ENCODE data around the gene GHRL.

GHRL gene

GRCh38 chr3:10328460-10329071, 35.8 kb upstream of the GHRL start:
- TF ChIP-seq CTCF (IDR thresholded peaks at IDR 0.05), result no peak
- Histone ChIP-seq H3K27ac (no peak overlapping the region), H3K4me3 (no peak overlapping the region)
- no peak for DNase-seq (ENCODE audit: low spot score)

GRCh38 chr3:10327592-10327991, 34.8 kb upstream of the GHRL start:
- DNase-seq (ENCODE audit: low spot score), result no peak
- Histone ChIP-seq H3K27ac (no peak overlapping the region), H3K4me3 (no peak overlapping the region)
- no peak for TF ChIP-seq CTCF (IDR thresholded peaks at IDR 0.05)

- H3K27ac ChIP-seq, result no peak overlapping the region
- no peak overlapping the region for H3K4me3 ChIP-seq
- TF ChIP-seq CTCF (IDR thresholded peaks at IDR 0.05), result no peak
- no peak for DNase-seq (ENCODE audit: low spot score)
Measured at GRCh38 chr3:10322352-10322710, 29.6 kb upstream of the GHRL start.

- Histone ChIP-seq H3K27ac (no peak overlapping the region), H3K4me3 (peak overlapping the region; percentile 95)
- TF ChIP-seq CTCF (IDR thresholded peaks at IDR 0.05), result no peak
- peak; percentile 70 for DNase-seq (ENCODE audit: low spot score)
Measured at GRCh38 chr3:10321630-10322351, 29.0 kb upstream of the GHRL start.

GRCh38 chr3:10320320-10320677, 27.6 kb upstream of the GHRL start:
- DNase-seq (ENCODE audit: low spot score), result peak; percentile 57
- TF ChIP-seq CTCF (IDR thresholded peaks at IDR 0.05), result no peak
- H3K27ac ChIP-seq, result peak overlapping the region; percentile 76 to 85
- peak overlapping the region; percentile 95 for H3K4me3 ChIP-seq

- Histone ChIP-seq H3K4me3 (peak overlapping the region; percentile 95), H3K27ac (no peak overlapping the region)
- DNase-seq (ENCODE audit: low spot score), result no peak
- TF ChIP-seq CTCF (IDR thresholded peaks at IDR 0.05), result no peak
Measured at GRCh38 chr3:10319804-10320203, 27.1 kb upstream of the GHRL start.

GRCh38 chr3:10319251-10319650, 26.5 kb upstream of the GHRL start:
- peak overlapping the region; percentile 95 for H3K4me3 ChIP-seq
- no peak overlapping the region for H3K27ac ChIP-seq
- DNase-seq (ENCODE audit: low spot score), result no peak

More at GRCh38 chr3:10319251-10319650, 26.5 kb upstream of the GHRL start:
- TF ChIP-seq CTCF (IDR thresholded peaks at IDR 0.05), result no peak

Measured in coronary artery (tissue), 2 donors.